NCI-H524 (cell line): ENCODE measurements around the gene ATF7.
A peak's percentile ranks its signal among the peaks of the same experiment; 100 is the strongest.
"Not testable (repeated sequence)": the region's sequence is repeated elsewhere in the genome, so short reads cannot be mapped to it uniquely, and the experiment has no call there.

Experiments
- DNase-seq, 2 experiments: peaks; one replicate each; lab custom pipeline; 2025; lab: John Stamatoyannopoulos, UW

Gene ATF7

DNA sequence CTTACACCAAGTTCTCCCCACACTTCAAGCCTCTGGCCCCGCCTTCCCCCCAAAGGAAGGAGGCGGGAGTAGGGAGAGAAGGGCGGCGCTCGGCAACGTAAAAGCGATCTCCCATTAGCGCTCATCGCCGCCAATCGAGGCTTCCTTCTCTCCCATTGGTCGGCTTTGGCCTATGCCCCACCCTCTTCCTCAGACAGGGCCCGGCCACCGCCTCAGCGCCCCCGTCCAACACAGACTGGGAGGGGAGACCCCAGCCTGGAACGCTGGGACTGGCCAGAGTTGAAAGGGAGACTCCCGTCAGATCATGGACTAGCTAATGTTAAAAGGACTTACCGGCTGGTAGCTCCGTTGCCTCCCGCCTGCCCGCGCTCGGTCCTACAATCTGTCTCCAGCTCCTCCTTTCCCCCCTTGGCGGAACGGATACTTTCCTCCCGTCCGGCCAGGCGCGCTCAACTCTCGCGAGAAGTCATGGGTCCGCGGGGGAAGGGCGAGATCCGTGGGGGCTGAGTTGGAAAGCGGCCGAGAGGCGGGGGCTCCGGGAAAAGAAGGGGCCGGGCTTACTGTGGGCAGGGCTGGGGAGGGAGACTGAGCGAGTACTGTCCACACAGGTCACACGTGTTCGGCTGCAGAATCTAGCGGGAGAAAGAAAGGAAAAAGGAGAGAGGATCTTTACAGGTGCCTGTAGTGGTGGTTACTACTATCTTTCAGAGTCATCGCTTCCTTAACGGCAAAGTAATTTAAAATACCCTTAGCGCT is at the start of gene ATF7:
Gene ATF7 (minus strand): TSS at position 437 of the 756 bp plus-strand sequence. CDS start 25,382 bp downstream, outside the sequence.
- peak; percentile 95 to 97 for DNase-seq

DNA sequence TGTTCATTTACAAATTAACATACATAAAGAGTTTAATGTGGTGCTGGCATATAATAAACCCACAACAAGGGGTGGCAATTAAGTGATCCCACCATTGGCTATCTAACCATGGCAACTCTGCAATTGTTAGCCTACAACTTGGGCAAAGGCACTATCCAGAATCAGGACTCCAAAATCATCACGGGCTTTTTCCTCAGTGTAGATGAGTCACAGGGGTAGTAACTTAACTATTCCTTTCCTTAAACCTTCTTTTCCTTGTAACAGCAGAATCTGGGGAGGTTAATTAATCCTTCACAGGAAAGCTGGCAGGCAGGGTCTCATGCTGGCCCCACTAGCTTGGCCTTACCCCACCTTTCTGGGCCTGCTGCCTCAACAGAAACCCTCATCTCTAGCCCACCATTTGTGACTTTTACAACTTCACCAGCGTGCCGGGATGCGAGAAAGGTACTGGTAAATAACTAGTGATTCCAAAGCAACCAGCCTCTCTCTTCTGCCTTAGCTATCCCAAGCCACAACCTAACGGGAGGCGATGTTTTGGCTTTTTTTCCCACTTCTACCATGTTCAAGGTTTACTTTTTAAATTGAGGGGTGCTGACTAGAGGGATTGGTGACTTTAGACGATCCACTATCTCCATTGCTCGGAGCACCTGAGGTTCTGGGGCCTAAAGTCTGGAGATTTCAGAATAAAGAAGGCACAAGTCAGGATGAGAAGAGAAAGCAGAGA is 49.0 kb upstream of the ATF7 start:
- no peak for DNase-seq

DNA sequence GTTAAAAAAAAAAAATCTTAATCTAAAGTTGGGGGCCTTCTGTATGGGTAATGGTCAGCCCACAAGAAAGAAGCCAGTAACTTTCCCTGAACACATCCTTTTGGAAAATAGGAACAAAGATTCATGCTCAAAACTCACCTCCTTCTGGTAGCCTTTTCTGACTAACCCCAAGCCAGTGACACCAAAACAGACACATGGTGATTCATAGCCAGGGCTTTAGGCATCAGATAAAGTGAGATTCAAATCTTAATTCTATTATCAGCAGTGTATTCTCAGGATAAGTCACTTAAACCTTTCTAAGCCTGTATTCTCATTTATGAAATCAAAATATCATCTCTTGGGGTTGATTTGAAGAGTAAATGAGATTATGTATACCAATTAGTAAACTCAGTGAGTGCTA is 44.8 kb upstream of the ATF7 start:
- DNase-seq = no peak

DNA sequence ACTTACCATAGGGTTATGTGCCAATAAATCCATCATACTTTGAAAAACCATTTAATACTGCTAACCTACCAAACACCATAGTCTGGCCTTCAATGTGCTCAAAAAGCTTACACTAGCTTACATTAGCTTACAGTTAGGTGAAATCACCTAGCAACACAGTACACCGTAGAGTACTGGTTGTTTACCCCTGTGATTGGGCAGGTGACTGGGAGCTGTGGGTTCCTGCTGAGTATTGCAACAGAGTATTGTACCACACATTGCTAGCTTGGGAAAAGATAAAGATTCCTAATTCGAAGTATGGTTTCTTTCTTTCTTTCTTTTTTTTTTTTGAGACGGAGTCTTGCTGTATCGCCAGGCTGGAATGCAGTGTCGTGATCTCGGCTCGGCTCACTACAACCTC is 44.1 kb upstream of the ATF7 start:
- no peak for DNase-seq

DNA sequence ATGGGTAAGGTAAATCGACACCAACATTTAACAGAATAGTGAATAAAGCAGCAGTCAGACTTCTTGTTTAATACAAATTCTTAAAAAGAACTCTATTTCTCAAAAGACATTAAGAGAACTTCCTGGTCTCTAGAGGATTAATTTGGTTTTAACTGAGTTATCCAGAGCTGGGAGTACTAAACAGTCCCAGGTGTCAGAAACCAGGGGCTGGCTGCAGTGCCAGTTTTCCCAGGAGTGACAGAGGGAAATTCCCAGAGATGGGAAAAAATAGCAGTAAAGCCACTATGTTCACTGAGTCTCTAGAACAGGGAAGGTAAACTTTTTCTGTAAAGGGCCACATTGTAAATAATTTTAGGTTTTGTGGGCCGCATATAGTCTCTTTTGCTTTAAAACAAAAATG is 40.9 kb upstream of the ATF7 start:
- DNase-seq = no peak

DNA sequence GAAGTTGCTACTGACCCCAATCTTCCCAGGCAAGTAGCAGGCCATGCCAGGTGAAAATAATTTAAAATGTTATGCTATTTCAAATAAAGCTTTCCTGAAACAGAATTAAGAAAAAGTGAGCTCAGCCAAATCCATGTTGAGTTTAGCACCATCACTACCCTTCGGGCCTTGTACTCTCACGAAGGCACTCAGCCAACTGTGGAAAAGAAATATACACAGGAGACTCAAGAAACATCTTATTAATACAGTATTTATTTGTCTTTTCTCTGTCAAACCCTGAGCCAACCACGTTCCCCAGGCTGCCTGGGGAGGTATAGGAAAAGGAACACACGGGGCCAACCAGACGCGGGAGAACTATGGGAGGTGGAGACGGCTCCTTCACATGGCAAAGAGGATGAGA is 38.8 kb upstream of the ATF7 start:
- DNase-seq = no peak

DNA sequence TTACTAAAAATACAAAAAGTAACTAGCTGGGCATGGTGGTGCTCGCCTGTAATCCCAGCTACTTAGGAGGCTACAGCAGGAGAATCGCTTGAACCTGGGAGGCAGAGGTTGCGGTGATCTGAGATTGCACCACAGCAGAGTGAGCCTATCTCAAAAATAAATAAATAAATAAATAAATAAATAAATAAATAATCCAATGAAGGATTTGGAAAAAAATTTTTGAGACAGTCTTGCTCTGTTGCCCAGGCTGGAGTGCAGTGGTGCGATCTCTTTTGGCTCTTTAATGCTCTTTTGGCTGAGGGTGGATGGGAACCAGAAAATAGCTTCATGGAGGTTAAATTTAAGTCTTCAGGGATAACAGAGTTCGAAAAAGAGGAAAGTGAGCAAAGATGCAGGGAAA is 38.0 kb upstream of the ATF7 start:
- DNase-seq = no peak

DNA sequence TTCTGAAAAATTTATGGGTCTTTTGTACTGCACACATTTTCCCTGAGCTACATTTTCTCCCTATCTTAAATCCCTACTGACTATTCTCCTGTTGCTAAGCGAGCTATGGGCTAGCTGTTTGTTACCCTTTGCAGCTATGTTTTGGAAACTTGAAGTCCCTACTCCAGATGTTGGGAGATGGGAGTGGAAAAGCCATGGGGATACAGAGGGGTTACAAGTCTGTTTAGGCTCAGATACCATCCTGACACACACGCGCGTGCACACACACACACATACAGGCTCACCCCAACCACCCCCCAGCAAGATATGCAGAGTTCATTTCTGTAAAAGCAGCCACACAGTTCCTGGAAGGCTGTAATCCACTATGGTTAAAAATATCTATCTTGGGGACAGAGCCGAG is 33.9 kb upstream of the ATF7 start:
- DNase-seq = no peak

DNA sequence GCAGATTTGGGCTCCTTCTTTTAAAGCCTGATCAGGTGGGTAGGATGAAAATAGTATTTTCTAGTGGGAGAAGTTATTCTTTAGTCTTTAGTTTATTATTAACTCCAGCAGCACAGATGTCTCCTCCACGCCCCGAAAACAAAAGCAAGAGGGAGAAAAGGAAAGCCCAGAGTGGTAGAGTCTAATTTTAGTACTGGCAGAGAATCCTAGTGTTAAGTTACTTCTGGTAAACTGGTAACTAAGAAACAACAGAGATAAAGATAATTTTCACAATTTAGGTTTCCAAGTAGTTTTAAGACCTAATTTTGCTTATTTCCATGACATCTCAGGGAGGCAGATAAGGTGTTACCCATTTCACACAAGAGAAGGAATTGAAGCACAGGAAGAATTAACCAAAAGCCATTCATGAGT is 33.4 kb upstream of the ATF7 start:
- DNase-seq = no peak

DNA sequence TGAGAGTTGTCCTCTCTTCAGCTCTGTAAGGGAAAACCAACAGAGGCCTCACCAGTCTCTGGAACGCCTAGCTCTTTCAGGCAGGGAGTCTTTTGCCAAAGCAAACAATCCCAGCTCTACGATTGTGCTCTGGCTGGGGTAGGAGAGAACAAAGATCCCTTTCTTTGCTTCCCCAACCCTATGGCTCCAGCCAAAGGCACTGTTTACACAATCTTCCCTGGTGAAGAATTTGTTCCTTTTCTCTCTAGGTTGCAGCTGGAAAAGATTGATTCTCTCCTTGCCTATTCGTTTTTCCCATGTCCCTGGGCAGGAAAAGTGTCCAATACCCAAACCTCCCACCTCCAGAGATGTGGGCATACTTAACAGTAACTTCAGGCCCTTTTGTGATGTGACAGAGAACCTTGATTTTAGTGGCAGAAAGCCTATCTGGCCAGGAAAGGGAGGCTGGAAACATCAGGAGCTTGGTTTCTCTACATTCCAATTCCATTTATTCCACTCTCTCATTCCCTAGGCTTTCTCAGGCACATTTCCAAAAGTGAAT is 32.9 kb upstream of the ATF7 start:
- DNase-seq = no peak

DNA sequence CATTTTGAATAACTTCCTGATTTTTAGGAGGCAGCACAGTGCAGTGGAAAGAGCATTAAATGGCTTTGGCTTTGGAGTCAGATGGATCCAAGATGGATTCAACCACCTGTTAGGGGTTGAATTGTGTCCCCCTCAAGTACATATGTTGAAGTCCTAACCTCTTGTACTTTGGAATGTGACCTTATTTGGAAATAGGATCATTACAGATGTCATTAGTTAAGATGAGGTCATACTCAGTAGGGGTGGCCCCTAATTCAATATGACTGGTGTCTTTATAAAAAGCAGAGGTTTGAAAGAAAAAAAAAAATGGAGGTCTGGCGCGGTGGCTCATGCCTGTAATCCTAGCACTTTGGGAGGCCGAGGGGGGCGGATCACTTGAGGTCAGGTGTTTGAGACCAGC is 30.9 kb upstream of the ATF7 start:
- no peak for DNase-seq

DNA sequence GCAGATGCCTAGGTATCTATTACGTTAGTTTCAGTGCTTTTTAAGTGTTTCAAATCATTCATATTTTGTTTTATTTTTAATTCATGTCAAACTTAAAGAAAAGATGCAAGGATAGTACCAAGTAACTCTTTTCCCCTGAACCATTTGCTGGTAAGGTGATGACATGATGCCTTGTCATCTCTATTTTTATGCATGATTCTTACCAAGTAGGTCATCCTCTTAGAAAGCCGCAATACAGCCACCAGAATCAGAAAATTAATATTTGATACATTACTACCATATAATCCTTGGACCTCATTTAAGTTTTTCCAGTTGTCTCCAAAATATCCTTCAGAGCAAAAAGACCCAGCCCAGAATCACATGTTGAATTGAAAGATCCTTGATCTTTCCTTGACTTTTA is 27.4 kb upstream of the ATF7 start:
- DNase-seq = no peak

DNA sequence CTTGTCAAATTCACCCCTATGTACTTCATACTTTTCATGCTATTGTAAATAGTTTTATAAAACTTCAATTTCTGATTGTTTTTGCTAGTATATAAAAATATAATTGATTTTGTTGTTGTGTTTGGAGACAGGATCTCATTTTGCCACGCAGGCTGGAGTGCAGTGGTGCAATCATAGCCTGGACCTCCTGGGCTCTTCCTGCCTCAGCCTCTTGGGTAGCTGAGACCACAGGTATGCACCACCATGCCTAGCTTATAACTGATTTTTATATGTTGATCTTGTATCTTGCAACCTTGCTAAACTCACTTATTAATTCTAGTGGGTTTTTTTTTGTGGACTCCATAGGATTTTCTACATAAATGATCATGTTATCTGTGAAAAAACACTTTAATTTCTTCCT is 26.2 kb upstream of the ATF7 start:
- no peak for DNase-seq

DNA sequence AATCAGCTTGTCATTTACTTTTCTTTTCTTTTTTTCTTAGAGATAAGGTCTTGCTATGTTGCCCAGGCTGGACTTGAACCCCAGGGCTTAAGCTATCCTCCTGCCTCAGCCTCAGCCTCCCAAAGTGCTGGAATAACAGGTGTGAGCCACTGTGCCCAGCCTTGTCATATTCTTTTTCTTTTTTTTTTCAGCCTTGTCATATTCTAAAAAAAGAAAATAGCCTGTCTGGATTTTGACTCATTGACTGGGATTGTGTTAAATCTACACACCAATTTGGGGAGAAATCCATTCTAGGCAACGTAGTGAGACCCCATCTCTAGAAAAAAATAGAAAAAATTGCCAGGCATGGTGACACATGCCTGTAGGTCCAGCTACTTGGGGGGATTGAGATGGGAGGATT is 25.6 kb upstream of the ATF7 start:
- DNase-seq = no peak

DNA sequence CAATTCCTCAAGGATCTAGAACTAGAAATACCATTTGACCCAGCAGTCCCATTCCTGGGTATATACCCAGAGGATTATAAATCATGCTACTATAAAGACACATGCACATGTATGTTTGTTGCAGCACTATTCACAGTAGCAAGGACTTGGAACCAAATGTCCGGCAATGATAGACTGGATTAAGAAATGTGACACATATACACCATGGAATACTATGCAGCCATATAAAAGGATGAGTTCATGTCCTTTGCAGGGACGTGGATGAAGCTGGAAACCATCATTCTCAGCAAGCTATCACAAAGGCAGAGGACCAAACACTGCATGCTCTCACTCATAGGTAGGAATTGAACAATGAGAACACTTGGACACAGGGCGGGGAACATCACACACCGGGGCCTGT is 20.1 kb upstream of the ATF7 start:
- DNase-seq = not testable (repeated sequence)

DNA sequence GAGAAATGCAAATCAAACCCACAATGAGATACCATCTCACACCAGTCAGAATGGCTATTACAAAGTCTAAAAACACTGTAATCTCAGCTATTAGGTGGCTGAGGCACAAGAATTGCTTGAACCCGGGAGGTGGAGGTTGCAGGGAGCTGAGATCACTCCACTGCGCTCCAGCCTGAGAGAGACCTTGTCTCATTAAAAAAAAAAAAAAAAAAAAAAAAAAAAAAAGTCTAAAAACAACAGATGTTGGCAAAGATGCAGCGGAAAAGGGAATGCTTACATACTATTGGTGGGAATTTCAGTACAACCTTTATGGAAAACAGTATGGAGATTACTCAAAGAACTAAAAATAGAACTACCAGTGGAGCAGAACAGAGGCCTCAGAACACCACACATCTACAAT is 19.0 kb upstream of the ATF7 start:
- DNase-seq = no peak

DNA sequence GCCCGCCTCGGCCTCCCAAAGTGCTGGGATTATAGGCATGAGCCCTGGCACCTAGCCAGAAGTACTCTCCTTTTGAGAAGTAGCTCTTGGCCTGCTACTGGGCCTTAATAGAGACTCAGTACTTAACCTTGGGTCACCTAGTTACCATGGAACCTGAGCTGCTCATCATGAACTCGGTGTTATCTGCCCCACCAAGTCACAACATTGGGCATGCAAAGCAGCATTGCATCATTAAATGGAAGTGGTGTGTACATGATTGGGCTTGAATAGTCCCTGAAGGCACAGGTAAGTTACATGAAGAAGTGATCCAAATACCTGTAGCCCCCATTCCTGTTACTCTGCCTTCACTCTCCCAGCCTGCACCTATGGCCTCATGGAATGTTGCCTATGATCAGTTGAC is 18.0 kb upstream of the ATF7 start:
- no peak for DNase-seq

DNA sequence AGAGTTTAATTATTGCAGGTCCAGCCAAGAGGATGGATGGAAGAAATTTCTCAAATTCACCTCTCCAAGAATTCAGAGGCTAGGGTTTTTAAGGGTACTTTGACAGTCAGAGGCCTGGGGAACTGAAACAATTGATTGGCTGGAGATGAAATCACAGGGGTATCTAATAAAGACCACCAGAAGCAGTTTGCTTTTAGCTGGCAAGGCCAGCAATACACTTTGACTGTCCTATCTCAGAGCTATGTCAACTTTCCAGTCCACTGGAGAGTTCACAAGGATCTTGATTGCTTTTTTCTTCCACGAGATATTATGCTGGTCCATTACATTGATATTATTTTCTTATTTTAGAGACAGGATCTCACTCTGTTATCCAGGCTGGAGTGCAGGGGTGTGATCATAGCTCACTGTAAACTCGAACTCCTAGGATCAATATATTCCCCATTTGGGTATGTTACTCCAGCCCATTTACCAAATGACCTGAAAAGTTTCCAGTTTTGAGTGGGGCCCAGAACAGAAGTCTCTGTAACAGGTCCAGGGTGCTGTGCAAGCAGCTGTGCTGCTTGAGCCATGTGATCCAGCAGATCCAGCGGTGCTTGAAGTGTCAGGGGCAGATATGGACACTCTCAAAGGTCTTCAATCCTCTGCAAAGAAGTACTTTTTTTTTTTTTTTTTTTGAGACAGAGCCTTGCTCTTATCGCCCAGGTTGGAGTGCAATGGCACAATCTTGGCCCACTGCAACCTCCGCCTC is 17.2 kb upstream of the ATF7 start:
- DNase-seq = no peak

DNA sequence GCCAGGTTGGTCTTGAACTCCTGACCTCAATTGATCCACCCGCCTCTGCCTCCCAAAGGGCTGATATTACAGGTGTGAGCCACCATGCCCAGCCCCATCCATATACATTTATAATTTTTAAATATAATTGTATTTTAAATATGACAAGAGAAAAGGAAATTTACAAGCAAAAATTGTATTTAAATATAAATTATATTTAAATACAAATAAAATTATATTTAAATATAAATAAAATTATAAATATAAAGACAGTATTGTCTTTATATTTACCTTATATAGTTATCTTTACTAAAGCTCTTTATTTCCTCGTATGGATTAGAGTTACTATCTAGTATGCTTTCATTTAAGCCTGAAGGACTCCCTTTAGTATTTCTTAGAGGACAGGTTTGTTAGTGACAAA is 11.9 kb upstream of the ATF7 start:
- no peak for DNase-seq

DNA sequence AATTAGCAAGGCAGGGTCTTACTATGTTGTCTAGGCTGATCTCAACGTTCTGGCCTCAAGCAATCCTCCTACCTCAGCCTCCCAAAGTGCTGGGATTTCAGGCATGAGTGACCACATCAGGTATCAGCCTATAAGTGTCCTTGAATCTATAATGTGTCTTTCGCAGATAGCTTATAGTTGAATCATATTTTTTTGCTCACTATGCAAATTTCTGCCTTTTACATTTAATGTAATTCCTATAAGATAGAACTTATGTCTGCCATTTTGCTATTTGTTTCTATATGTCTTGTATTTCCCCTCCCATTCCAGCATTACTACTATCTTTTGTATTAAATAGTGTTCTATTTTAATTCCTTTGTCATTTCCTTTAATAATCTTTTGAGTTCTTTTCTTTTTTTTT is 10.5 kb upstream of the ATF7 start:
- DNase-seq = no peak

DNA sequence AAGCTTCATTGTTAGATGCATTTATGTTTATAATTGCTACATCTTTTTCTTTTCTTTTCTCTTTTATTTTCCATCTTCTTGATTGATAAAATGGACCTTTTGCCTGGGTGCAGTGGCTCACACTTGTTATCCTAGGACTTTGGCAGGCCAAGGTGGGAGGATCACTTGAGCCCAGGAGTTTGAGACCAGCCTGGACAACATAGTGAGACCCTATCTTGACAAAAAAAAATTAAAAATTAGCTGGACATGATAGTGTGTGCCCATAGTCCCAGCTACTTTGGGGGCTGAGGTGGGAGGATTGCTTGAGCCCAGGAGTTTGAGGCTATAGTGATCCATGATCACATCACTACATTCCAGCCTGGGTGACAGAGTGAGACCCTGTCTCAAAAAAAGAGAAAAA is 9.5 kb upstream of the ATF7 start:
- not testable (repeated sequence) for DNase-seq

DNA sequence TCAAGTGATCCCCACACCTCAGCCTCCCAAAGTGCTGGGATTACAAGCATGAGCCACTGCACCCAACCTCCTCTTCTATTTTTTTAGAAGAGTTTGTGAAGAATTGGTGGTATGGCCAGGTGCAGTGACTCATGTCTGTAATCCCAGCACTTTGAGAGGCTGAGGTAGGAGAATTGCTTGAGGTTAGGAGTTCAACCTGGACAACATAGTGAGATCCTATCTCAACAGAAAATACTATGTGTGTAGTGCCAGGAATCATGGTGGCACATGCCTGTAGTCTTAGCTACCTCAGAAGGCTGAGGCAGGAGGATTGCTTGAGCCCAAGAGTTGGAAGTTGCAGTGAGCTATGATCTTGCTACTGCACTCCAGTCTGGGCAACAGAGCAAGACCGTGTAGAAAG is 5.5 kb upstream of the ATF7 start:
- DNase-seq = no peak

DNA sequence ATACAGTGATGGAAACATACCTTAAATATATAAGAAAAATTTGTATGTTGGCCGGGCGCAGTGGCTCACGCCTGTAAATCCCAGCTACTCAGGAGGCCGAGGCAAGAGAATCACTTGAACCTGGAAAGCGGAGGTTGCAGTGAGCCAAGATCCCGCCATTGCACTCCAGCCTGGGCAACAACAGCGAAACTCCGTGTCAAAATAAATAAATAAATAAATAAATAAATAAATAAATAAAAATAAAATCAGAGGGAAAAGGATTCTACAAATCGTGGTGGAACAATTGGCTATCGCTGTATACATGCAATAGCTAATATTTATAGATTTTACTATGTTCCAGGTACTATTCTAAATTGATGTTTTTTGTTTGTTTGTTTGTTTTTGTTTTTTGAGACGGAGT is 1.7 kb upstream of the ATF7 start:
- DNase-seq = no peak
